ENCODE data around the gene GALNT2.
A peak's percentile ranks its signal among the peaks of the same experiment; 100 is the strongest.

Gene GALNT2

DNA sequence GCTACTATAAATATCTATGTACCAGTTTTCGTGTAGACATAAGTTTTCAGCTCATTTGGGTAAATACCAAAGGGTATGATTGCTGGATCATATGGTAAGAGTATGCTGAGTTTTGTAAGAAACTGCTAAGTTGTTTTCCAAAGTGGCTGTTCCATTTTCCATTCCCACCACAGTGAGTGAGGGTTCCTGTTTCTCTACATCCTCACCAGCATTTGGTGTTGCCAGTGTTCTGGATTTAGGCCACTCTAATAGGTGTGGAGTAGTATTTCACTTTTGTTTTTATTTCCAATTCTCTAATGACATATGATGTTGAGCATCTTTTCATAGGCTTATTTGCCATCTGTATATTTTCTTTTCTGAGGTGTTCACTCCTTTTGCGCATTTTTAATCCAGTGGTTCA, 112.2 kb downstream of the GALNT2 start:
- TF ChIP-seq EZH2 (IDR thresholded peaks at IDR 0.05; ENCODE audit: borderline replicate concordance, low read depth, low read length, severe bottlenecking), result no peak
- TF ChIP-seq, protein P1, sequence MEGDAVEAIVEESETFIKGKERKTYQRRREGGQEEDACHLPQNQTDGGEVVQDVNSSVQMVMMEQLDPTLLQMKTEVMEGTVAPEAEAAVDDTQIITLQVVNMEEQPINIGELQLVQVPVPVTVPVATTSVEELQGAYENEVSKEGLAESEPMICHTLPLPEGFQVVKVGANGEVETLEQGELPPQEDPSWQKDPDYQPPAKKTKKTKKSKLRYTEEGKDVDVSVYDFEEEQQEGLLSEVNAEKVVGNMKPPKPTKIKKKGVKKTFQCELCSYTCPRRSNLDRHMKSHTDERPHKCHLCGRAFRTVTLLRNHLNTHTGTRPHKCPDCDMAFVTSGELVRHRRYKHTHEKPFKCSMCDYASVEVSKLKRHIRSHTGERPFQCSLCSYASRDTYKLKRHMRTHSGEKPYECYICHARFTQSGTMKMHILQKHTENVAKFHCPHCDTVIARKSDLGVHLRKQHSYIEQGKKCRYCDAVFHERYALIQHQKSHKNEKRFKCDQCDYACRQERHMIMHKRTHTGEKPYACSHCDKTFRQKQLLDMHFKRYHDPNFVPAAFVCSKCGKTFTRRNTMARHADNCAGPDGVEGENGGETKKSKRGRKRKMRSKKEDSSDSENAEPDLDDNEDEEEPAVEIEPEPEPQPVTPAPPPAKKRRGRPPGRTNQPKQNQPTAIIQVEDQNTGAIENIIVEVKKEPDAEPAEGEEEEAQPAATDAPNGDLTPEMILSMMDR (IDR thresholded peaks at IDR 0.05; ENCODE audit: borderline replicate concordance, extremely low read depth, low read length, poor library complexity, severe bottlenecking), result no peak
- Histone ChIP-seq H3K79me2 (ENCODE audit: insufficient read depth, low read length) (peaks cover 100% of the 10 kb centered on the region), H3K4me1 (ENCODE audit: insufficient read depth, low read length) (peaks cover 16% of the 10 kb centered on the region), H4K20me1 (ENCODE audit: insufficient read depth, low read length) (peaks cover 61% of the 10 kb centered on the region), H3K27me3 (ENCODE audit: insufficient read depth, low read length, poor library complexity) (no peaks in the 10 kb centered on the region), H3K27ac (ENCODE audit: low read length) (no peak overlapping the region), H3K36me3 (ENCODE audit: insufficient read depth, low read length) (peaks cover 75% of the 10 kb centered on the region), H3K9me3 (ENCODE audit: insufficient read depth, low read length, severe bottlenecking) (no peaks in the 10 kb centered on the region), H3K4me2 (ENCODE audit: insufficient read depth, low read length) (no peak overlapping the region), H3K4me3 (ENCODE audit: low read depth in 1 of 2, low read length in 2 of 2) (no peak overlapping the region), H3K9ac (ENCODE audit: low read depth, low read length) (no peak overlapping the region), H2AFZ (ENCODE audit: low read depth, low read length) (no peak overlapping the region)
- DNase-seq (no peak), ATAC-seq (ENCODE audit: insufficient read depth, low read depth) (no peak)

- Histone ChIP-seq H3K27ac (ENCODE audit: low read length) (peak overlapping the region; percentile 59), H3K4me1 (ENCODE audit: insufficient read depth, low read length) (peaks cover 49% of the 10 kb centered on the region), H3K4me2 (ENCODE audit: insufficient read depth, low read length) (no peak overlapping the region), H3K4me3 (ENCODE audit: low read depth in 1 of 2, low read length in 2 of 2) (no peak overlapping the region), H3K9ac (ENCODE audit: low read depth, low read length) (no peak overlapping the region; the same call in 1 of the 2 replicates), H3K9me3 (ENCODE audit: insufficient read depth, low read length, severe bottlenecking) (no peaks in the 10 kb centered on the region), H3K27me3 (ENCODE audit: insufficient read depth, low read length, poor library complexity) (no peaks in the 10 kb centered on the region), H2AFZ (ENCODE audit: low read depth, low read length) (no peak overlapping the region), H4K20me1 (ENCODE audit: insufficient read depth, low read length) (peaks cover 63% of the 10 kb centered on the region), H3K79me2 (ENCODE audit: insufficient read depth, low read length) (peaks cover 100% of the 10 kb centered on the region), H3K36me3 (ENCODE audit: insufficient read depth, low read length) (peaks cover 82% of the 10 kb centered on the region)
- TF ChIP-seq, protein P1 (IDR thresholded peaks at IDR 0.05; ENCODE audit: borderline replicate concordance, extremely low read depth, low read length, poor library complexity, severe bottlenecking), result no peak
- TF ChIP-seq EZH2 (IDR thresholded peaks at IDR 0.05; ENCODE audit: borderline replicate concordance, low read depth, low read length, severe bottlenecking), result no peak
- DNase-seq, result no peak
- peak; percentile 36; the same call in 1 of the 3 replicates for ATAC-seq (ENCODE audit: insufficient read depth, low read depth)
Observed at GRCh38 chr1:230185076-230186001, 118.3 kb downstream of the GALNT2 start.

DNA sequence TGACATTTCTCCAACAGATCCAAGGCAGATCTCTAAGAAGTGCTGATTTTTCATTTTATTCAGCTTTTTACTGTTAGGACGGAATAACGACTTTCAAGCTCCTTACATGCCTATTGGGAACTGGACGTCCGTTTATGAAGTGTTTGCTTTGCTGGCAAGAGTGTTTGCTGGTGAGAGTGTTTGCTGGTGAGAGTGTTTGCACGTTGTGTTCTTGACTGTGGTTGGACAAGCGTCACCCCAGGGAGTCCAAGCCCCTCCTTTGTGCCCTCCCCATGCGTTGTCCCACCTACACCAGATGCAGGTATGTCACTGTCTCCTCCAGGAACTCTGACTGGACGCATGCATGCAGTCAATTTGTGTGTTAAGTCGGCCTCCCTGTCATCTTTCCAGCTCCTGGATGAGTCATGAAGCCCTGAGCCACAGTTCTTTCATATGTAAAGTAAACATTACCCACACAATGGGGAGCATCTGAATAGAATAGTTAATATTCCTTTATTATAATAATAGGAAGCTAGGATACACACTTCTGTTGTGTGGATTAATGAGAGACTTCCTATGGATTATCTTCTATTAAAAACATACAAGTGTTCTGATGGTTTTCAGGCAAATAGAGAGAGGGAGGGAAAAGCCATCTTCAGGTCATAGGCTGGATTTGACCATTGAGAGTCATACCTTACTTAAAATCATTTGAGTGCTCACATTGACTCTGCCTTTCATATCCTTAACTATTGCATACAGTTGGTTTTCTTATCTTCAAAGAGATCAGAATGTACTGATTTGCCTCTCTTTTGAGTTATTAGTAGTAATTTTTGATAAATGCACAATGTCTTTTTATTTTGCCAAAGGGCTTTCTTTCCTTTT, 119.2 kb downstream of the GALNT2 start:
- Histone ChIP-seq H2AFZ (ENCODE audit: low read depth, low read length) (no peak overlapping the region), H3K9me3 (ENCODE audit: insufficient read depth, low read length, severe bottlenecking) (no peaks in the 10 kb centered on the region), H3K27ac (ENCODE audit: low read length) (peak overlapping the region; percentile 59), H3K4me2 (ENCODE audit: insufficient read depth, low read length) (no peak overlapping the region), H3K4me1 (ENCODE audit: insufficient read depth, low read length) (peaks cover 49% of the 10 kb centered on the region), H3K27me3 (ENCODE audit: insufficient read depth, low read length, poor library complexity) (no peaks in the 10 kb centered on the region), H3K36me3 (ENCODE audit: insufficient read depth, low read length) (peaks cover 86% of the 10 kb centered on the region), H3K4me3 (ENCODE audit: low read depth in 1 of 2, low read length in 2 of 2) (no peak overlapping the region), H3K79me2 (ENCODE audit: insufficient read depth, low read length) (peaks cover 100% of the 10 kb centered on the region), H3K9ac (ENCODE audit: low read depth, low read length) (no peak overlapping the region), H4K20me1 (ENCODE audit: insufficient read depth, low read length) (peaks cover 72% of the 10 kb centered on the region)
- DNase-seq (no peak), ATAC-seq (ENCODE audit: insufficient read depth, low read depth) (0 out of 3 replicates have a peak, but pooled peaks have one; percentile 10)
- TF ChIP-seq, protein P1 (IDR thresholded peaks at IDR 0.05; ENCODE audit: borderline replicate concordance, extremely low read depth, low read length, poor library complexity, severe bottlenecking), result no peak
- no peak for TF ChIP-seq EZH2 (IDR thresholded peaks at IDR 0.05; ENCODE audit: borderline replicate concordance, low read depth, low read length, severe bottlenecking)

All from DND-41 (cell line).